ENCODE data around the gene CCL13.
"Not testable (repeated sequence)": the region's sequence is repeated elsewhere in the genome, so short reads cannot be mapped to it uniquely, and the experiment has no call there.

CCL13 gene

GRCh38 chr17:34356194-34356593, at the start of gene CCL13:
Gene CCL13, plus strand, starts transcription at chr17:34356480. Its CDS starts 47 bp downstream, at chr17:34356527.
- no peak for DNase-seq

- no peak for DNase-seq
Observed at GRCh38 chr17:34307110-34307509, 49.2 kb upstream of the CCL13 start.

GRCh38 chr17:34308371-34308770, 47.9 kb upstream of the CCL13 start:
- no peak for DNase-seq

DNA sequence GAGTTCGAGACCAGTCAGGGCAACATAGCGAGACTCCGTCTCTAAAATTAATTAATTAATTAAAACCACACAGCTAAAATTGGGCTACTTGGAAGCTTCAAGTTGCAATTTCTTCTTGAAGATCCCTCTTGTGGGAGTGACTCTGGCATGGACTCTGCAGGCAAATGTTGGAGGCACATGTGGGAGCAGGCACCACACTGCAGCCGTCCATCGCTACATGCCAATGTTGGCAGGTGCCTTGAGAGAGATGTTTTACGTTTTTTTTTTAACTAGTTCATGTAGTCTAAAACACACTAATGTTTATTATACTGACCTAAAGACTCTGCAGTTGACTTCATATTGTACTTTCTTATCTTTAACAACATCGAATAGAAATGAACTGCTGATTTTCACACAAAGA, 45.0 kb upstream of the CCL13 start:
- DNase-seq: no peak

GRCh38 chr17:34312080-34312479, 44.2 kb upstream of the CCL13 start:
- no peak for DNase-seq

DNA sequence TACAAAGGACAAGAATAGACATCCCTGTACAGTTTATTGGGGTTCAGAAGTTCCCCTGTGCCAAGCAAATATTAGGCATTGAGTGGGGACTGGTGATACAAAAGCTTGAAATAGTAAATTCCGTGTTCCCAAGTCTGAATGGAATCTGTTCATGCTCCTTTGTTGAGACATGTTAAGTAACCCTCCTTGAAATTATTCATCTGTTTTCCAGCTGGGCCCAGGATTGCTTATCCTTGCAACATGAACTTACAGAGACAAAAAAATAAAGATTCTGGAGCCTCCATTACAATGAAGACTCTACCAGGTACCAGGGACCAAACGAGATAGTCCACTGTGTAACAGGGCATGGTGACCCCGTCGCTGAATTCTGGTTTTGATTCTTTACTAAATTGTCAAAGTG, 43.1 kb upstream of the CCL13 start:
- DNase-seq: no peak

DNA sequence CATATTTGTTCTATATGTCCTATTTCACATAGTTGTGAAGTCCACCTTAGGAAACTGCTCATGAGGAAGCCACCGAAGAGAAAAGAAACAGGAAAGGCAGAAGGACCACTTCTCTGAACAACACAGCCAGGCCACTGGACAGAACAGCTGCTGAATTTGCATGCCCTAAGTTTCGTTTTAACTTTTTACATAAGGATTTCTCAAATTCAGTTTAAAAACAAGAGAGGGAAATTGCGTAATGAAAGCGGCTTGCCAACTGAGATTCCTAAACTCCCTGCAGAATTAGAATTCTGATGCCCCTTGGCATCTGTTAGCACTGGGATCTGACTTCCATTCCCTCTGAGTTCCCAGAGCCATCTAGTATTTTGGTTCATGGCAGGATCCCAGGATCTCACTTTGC, 42.0 kb upstream of the CCL13 start:
- no peak for DNase-seq

DNA sequence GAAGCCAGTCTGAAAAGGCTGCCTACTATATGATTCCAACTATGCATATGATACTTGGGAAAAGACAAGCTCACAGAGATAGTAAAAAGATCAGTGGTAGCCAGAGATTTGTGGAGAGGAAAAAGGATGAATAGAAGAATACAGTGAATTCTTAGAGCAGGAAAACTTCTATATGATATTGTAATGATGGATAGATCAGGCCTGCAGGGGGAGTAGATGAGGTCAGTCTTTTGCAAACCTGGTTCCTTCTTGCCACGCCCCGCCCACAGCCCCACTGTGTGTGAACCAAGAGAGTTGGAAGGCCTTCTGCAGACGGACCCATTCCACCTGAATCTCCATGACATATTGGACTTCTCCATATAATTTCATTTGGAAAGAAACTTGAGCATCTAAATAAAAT, 37.8 kb upstream of the CCL13 start:
- no peak for DNase-seq

- DNase-seq: no peak
Observed at GRCh38 chr17:34319039-34319483, 37.2 kb upstream of the CCL13 start, which contains the start of gene CCL8. Gene CCL8, plus strand, starts transcription at chr17:34319435. Its CDS starts 67 bp downstream, at chr17:34319502.

- no peak for DNase-seq
Observed at GRCh38 chr17:34321964-34322363, 34.3 kb upstream of the CCL13 start.

DNA sequence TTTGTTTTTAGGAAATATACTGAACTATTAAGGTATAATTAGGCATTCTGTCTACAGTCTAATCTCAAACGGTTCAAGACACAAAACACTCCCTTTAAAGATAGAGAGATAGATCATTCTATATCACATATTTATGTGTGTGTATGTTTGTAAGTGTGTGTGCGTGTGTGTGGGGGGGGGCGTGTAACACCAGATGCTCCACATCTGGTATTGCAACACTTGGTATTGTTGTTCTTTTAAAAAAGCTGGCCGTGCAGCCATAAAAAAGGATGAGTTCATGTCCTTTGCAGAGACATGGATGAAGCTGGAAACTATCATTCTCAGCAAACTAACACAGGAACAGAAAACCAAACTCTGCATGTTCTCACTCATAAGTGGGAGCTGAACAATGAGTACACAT, 28.7 kb upstream of the CCL13 start:
- not testable (repeated sequence) for DNase-seq

- DNase-seq: no peak
Observed at GRCh38 chr17:34337701-34338100, 18.6 kb upstream of the CCL13 start.

DNA sequence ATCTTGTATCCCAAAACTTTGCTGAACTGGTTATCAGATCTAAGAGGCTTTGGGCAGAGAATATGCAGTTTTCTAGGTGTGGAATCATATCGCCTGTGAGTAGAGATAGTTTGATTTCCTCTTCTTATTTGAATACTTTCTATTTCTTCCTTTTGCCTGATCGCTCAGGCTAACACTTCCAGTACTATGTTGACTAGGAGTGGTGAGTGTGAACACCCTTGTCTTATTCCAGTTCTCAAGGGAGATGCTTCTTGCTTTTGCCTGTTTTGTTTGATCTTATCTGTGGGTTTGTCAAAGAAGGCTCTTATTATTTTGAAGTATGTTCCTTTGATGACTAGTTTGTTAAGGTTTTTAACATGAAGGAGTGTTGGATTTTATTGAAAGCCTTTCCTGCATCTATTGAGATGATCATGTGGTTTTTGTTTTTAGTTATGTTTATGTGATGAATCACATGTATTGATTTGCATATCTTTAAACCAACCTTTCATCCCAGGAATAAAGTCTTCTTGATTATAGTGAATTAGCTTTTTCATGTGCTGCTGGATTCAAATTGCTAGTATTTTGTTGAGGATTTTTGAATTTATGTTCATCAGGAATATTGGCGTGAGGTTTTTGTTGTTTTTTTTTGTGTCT, 17.0 kb upstream of the CCL13 start:
- DNase-seq: no peak

GRCh38 chr17:34341916-34342315, 14.4 kb upstream of the CCL13 start:
- DNase-seq: no peak

GRCh38 chr17:34347063-34347462, 9.2 kb upstream of the CCL13 start:
- DNase-seq: no peak

DNA sequence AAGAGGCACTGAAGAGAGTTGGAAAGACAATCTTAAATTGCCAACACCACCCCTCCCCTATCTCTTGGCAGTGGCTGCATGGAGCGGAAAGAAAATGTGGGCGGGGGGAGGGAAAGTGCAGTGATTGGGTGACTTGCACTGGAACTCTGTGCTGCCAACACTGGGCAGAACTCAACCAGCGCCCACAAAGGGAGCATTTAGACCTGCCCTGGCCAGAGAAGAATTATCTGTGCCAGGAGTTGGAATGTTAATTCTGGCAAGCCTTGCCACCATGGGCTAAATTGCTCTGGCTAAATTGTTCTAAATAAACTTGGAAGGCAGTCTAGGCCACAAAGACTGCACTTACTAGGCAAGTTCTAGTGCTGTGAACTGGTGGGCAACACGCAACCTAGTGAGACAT, 6.5 kb upstream of the CCL13 start:
- DNase-seq: no peak

DNA sequence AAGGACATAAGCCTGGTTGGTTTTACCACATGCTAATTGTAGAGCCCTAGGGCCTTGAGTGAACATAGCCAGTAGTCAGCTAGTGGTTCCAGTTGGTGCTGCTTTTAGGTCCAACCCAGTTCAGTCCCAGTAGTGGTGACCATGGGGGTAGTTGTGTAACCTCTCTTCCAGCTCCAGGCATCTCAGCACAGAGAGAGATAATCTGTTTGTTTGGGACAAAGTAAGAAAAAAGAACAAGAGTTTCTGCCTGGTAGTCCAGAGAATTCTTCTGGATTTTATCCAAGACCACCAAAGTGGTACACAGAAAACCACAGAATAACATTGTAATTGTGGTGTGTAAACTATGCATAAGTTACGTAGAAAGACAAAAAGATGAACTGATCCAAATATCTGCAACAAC, 5.2 kb upstream of the CCL13 start:
- no peak for DNase-seq

DNA sequence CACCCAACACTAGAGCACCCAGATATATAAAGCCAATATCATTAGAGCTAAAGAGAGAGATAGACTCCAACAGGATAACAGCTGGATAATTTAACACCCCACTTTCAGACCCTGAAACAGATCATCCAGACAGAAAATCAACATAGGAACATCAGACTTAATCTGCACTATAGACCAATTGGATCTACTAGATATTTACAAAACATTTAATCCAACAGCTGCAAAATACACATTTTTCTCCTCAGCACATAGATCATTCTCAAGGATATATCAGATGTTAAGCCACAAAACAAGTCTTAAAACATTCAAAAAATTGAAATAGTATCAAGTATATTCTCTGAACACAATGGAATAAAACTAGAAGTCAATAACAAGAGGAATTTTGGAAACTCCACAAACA, 4.1 kb upstream of the CCL13 start:
- no peak for DNase-seq

DNA sequence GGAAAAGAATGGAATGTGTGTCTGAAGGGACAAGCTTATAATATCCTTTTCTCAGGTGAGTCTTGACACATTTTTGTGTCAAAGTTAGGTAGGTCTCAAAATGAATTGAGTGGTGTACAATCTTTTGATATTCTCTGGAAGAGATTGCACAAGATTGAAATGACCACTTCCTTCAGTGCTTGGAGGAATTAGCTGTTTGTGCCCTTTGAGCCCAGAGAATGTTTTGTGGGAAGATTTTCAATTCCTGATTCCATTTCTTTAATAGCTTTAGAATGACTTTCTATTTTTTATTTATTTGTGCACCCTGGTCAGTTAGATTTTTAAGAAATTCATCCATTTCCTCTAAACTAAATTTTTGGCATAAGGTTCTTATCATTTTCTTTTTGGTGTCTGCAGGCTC, 1.6 kb upstream of the CCL13 start:
- DNase-seq: no peak

DNA sequence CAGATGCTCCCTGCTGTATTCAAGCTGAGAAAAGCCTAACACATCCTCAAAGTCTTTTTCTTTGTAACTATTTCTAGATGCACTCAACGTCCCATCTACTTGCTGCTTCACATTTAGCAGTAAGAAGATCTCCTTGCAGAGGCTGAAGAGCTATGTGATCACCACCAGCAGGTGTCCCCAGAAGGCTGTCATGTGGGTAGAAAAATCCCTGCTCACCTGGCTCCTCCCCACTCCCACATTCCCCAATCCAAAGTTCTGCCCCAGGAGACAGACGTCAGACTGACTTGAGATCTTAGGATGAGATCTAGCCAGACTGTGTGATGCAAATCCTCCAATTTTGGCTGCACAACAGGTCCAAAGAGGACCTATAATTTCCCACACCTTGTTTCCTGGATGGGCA, 1.1 kb downstream of the CCL13 start:
- no peak for DNase-seq

DNA sequence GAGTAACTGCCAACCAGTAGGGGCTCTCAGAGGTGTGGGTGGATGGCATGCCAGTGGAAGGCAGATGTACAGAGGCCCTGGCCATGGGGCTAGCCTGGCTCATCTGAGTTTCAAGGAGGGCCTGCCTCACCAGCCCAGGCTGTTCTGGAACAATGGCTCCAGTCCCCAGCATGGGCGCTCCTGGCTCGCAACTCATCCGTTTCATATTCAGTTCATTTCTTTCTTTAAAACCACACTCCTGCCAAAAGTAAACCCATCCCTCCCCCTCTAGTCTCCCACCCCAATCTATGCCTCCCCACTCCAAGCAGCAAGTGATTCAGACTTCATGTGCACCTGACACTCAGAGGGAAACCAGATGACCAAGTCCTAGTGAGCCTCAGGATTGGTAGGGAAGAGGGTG, 2.4 kb downstream of the CCL13 start:
- DNase-seq: no peak

DNA sequence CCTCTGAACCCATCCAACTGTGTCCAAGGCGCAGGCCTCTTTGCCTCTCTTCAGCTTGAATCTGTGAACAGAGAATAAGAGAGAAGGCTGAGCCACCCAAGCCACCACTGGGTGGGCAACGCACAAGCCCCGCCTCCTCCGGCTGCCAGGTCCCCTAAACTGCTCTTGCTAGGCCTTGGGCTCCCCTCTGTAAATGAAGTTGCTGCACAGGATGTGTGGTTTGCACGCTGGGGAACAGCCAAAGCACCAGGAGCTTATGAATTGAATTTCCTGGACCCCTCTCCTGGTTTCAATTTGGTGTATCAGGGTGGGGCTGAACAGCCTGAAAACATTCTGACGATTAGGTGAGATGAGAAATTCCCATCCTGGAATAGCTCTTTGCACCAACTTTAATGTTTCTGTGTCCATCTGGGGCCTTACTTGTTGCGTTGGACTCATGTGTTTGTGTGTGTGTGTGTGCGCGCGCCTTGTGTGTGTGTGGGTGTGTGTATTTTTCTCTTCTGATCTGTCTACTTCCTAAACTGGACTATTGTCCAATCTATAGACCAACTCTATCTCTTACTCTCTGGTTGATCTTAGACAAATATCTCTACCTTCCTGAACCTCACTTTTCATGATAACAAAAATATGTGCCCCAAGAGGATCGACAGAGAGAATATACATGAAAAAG, 4.5 kb downstream of the CCL13 start:
- DNase-seq: no peak

- DNase-seq: peak; percentile 48
Observed at GRCh38 chr17:34361478-34362061, 5.3 kb downstream of the CCL13 start.

- no peak for DNase-seq
Observed at GRCh38 chr17:34363183-34363661, 6.9 kb downstream of the CCL13 start, which contains the start of gene CCL1. Gene CCL1, minus strand, starts transcription at chr17:34363233. Its CDS starts 72 bp downstream, at chr17:34363161.
